SJSA1 (cell line): ENCODE results near the gene ONECUT3. TPM values are rescaled to one million over a fixed set of nuclear protein-coding genes. Genes with fewer than 3 reads are reported as not detected.

Experiments
- DNase-seq, 2 experiments: peaks; one replicate each; pipeline ENCODE4 v3.0.0-alpha.2; 2015 to 2020; ENCODE audit warnings: low spot score in 2 of 2, low read depth in 1 of 2
- H3K27ac ChIP-seq: fragments of 250-450 bp; sonication (Bioruptor Pico); 2 replicates; pipeline ENCODE4 v1.5.1; 2020; ENCODE audit warnings: mild to moderate bottlenecking, moderate library complexity
- H3K27me3 ChIP-seq: fragments of 250-450 bp; sonication (Bioruptor Pico); replicated peaks from 2 replicates; pipeline ENCODE4 v1.5.1; 2020; ENCODE audit warnings: mild to moderate bottlenecking, moderate library complexity
- H3K36me3 ChIP-seq: fragments of 250-450 bp; sonication (Bioruptor Pico); 2 replicates; pipeline ENCODE4 v1.5.1; 2020; ENCODE audit warnings: mild to moderate bottlenecking
- H3K4me1 ChIP-seq: fragments of 250-450 bp; sonication (Bioruptor Pico); replicated peaks from 2 replicates; pipeline ENCODE4 v1.6.1; 2021; ENCODE audit warnings: mild to moderate bottlenecking
- H3K4me3 ChIP-seq: fragments of 250-450 bp; sonication (Bioruptor Pico); 2 replicates; pipeline ENCODE4 v1.5.1; 2020; ENCODE audit warnings: mild to moderate bottlenecking
- H3K9me3 ChIP-seq: fragments of 250-450 bp; sonication (Bioruptor Pico); replicated peaks from 2 replicates; pipeline ENCODE4 v1.5.1; 2020; ENCODE audit warnings: mild to moderate bottlenecking
- total RNA-seq: library from RNA; depleted of rRNA; stranded (reverse); fragments of >200 nt; shearing (Covaris generic); gene quantifications from 2 replicates; pipeline ENCODE4 v1.2.3, GENCODE V29; 2014

The ONECUT3 gene
- total RNA-seq, 1 experiment from 2014 or later = not detected

DNA sequence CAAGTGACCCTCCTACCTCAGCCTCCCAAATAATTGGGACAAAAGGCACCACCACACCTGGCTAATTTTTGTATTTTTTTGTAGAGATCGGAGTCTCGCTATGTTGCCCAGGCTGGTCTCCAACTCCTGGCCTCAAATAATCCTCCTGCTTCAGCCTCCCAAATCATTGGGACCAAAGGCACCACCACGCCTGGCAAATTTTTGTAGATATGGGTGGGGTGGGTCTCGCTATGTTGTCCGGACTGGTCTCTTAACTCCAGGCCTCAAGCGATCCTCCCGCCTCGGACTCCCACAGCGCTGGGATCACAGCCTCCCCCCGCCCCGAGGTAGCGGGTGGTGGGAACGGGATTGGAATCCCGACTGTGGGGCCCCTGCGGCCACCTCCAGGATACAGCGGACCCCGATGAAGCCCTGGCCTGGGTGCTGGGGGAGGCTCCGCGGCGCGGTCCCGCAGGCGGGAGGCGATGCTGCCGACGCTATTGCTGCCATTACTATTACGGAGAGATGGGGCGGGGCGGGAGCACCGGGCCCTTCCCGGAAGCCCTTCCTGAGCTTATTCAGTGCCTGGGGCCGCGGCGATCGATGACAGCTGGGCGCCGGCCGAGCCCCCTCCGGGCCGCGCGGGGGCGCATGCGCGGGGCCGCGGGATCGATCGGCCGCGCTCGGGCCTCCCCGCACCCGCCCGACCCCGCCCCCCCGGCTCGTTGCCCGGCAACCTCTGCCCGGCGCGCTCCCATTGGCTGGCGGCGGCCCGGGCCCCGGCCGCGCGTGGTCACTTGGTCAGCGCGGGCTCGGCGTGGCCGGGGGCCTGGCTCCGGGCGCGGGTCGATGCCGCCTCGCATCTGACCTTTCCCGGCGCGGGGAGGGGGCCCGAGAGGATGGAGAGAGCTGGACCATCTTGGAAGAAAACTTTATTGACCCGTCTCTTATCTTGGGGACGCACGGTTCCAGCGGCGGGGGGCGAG lies 27.9 kb upstream of the ONECUT3 start:
- no peak overlapping the region for H3K4me3 ChIP-seq
- H3K4me1 ChIP-seq = peaks cover 7% of the 10 kb centered on the region; the same call in 1 of the 2 replicates
- no peak overlapping the region for H3K27ac ChIP-seq
- H3K36me3 ChIP-seq = no peaks in the 10 kb centered on the region
- peaks cover 86% of the 10 kb centered on the region for H3K27me3 ChIP-seq
- H3K9me3 ChIP-seq = no peaks in the 10 kb centered on the region
- no peak for DNase-seq

DNA sequence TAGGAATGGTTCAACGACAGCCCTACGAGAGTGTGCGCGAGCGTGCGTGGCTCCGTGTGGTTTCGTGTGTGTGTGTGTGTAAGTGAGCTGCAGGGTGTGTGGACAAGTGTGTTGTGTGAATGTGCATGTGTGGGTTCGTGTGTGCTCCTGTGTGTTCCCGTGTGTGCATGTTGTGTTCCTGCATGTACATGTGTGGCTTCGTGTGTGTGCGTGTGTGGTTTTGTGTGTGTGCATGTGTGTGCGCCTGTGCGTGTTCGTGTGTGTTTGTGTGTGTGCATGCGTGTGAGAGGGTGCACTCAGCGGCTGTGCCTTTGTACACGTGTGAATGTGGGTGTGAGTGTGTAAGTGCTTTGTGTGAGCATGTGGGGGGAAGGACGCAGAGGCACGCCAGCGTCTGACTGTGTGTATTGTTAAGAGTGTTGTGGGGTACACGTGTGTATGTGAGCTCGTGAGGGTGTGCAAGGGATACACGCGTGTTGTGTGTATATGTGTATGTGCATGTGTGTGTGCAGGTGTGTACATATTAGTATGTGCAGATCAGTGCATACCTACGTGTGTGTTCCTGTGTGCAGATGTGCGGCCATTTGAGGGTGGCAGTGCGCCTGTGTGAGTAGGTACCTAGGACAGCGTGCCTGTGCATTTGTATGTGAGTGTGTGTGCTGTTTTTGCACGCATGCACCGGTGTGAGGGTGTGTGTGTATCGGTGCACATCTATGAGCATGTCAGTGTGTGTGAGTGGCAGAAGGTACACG lies 24.3 kb upstream of the ONECUT3 start:
- Histone ChIP-seq H3K27ac (no peak overlapping the region), H3K4me1 (peaks cover 7% of the 10 kb centered on the region; the same call in 1 of the 2 replicates), H3K36me3 (no peaks in the 10 kb centered on the region), H3K27me3 (peaks cover 79% of the 10 kb centered on the region), H3K4me3 (no peak overlapping the region), H3K9me3 (no peaks in the 10 kb centered on the region)
- no peak for DNase-seq

DNA sequence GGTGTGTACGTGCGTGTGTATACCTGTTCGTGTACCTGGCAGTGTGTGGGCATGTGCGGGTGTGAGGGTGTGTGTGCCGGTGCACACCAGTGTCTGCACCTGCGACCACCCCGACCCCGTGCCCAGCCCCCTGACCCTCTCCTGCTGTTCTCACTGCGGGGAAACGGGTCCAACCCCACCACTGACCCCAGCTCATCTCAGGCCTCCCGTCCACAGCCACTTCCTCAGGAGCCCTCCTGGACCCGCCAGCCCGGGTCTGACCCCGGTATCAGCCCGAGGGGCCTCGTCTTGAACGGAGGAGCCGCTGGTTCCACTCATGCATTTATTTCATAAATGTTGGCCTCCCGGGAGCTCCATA lies 23.8 kb upstream of the ONECUT3 start:
- Histone ChIP-seq H3K27me3 (peaks cover 82% of the 10 kb centered on the region), H3K4me3 (no peak overlapping the region), H3K36me3 (no peaks in the 10 kb centered on the region), H3K4me1 (peaks cover 7% of the 10 kb centered on the region; the same call in 1 of the 2 replicates), H3K9me3 (no peaks in the 10 kb centered on the region), H3K27ac (no peak overlapping the region)
- no peak for DNase-seq

DNA sequence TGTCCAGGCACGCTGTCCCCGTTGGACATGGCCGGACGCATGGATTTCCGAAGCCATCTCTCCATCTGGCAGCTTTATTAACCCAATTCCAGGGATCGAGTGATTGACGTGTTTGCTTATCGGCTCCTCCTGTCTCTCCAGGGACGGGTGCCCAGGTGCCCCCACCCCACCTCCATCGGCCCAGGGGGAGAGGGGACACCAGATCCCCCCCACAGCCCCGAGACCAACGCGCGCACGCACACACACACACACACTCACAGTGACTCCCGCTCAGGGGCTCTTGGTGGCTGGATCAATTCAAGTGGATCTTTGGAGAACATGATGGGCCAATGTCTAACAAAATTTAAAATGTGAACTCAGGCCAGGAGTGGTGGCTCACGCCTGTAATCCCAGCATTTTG lies 23.1 kb upstream of the ONECUT3 start:
- no peak for DNase-seq
- H3K27me3 ChIP-seq = peaks cover 81% of the 10 kb centered on the region
- H3K27ac ChIP-seq = no peak overlapping the region
- H3K4me1 ChIP-seq = peaks cover 7% of the 10 kb centered on the region; the same call in 1 of the 2 replicates
- H3K4me3 ChIP-seq = no peak overlapping the region
- H3K9me3 ChIP-seq = no peaks in the 10 kb centered on the region
- H3K36me3 ChIP-seq = no peaks in the 10 kb centered on the region

DNA sequence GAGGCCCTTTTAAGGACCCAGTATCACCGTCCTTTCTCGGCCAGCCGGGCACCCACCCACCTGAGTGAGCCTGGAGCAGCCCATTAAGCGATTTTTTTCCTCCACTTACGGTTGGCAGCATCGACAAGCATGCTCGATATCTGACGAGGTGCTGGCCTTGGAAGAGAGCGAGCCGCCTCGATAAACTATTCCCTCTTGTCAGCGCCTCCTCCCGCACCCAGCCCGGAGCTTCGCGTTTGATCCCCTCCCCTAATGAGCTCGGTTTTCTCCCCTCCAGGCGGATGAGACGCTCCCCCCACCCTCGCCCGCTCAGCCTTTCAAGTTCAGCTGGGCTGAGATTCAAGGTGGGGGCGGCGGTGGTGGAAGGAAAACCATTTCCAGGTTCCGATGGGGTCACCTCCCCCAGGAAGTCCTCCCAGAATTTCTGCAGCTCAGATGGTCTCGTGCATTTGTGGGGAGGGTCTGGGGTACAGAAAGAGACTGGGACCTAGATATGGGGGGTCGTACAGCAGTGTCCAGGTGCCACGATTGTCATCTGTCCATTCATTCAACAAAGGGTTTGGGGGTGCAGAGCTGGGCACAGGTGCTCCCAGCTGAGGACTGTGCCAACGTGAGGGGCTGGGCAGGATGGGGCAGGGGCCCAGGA lies 18.9 kb upstream of the ONECUT3 start:
- H3K27me3 ChIP-seq = peaks cover 76% of the 10 kb centered on the region
- no peak for DNase-seq

DNA sequence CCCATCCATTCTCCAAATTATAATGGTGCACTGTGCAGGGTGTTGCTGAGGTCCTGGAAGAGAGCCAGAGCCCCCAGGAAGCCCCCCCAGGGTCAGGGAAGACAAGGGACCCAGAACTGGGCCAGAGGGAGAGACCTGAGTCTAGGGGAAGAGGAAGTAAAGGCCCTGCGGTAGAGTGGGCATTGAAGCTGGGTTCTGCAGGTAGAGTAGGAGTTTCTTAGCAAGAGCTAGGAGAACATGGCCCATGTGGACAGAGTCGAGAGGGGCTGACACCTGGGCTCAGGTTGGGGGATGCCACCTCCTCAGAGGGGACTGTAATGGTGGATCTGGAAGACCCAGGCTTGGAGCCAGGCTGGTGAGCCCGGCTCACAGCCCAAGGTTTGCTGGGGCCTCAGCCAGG lies 17.0 kb upstream of the ONECUT3 start:
- Histone ChIP-seq H3K36me3 (no peaks in the 10 kb centered on the region), H3K27ac (no peak overlapping the region), H3K27me3 (peaks cover 73% of the 10 kb centered on the region), H3K4me3 (no peak overlapping the region), H3K9me3 (no peaks in the 10 kb centered on the region; the same call in 1 of the 2 replicates), H3K4me1 (no peaks in the 10 kb centered on the region)
- DNase-seq = no peak

More for the DNA sequence above, 18.9 kb upstream of the ONECUT3 start:
- Histone ChIP-seq H3K4me3 (no peak overlapping the region), H3K9me3 (no peaks in the 10 kb centered on the region; the same call in 1 of the 2 replicates), H3K4me1 (no peaks in the 10 kb centered on the region), H3K27ac (no peak overlapping the region), H3K36me3 (no peaks in the 10 kb centered on the region)

DNA sequence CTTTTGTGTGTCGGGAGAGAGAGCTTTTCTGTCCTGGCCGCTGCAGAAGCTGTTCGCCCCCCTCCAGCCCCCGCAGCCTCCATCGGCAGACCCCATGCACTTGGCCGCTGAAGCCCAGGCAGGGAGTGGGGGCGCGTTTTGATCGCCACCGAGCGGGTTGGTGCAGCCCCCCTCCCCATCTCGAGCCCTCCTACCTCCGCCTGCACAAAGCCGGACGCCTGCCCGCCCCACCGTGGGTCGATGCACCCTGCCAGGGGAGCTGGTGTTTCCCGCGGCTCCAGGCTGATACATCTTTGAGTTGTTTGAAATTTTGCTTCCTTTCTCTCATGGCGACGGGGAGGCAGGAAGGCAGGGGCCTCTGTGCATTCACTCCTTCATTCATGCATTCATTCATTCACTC lies 16.4 kb upstream of the ONECUT3 start:
- Histone ChIP-seq H3K36me3 (no peaks in the 10 kb centered on the region), H3K27ac (no peak overlapping the region), H3K4me3 (no peak overlapping the region), H3K27me3 (peaks cover 73% of the 10 kb centered on the region), H3K4me1 (no peaks in the 10 kb centered on the region), H3K9me3 (no peaks in the 10 kb centered on the region; the same call in 1 of the 2 replicates)
- DNase-seq = no peak

DNA sequence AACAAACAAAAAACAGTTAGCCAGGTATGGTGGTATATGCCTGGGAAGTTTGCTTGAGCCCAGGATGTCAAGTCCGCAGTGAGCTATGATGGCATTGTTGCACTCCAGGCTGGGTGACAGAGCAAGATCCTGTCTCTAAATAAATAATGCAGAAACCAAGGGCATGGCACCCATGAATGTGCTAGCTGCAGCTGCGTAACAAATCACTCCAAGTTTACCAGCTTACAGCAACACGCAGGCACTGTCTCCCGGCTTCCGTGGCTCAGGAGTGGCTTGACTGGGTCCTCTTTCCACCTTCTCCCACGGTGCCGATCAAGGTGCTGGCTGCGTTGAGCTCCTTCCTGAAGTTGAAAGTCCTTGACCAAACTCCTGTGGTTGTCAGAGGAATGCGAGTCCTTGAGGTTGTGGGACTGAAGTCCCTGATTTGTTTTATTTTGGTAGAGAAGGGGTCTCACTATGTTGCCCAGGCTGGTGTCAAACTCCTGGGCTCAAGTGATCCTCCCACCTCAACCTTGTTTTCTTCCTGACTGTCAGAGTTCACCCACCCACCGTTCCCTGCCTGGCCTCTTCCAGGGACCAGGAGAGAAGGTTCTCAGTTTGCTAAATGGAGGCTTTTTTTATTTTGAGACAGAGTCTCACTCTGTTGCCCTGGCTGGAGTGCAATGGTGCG lies 13.2 kb upstream of the ONECUT3 start:
- no peak for DNase-seq
- Histone ChIP-seq H3K27me3 (peaks cover 74% of the 10 kb centered on the region), H3K36me3 (no peaks in the 10 kb centered on the region), H3K4me1 (no peaks in the 10 kb centered on the region), H3K9me3 (no peaks in the 10 kb centered on the region; the same call in 1 of the 2 replicates), H3K4me3 (no peak overlapping the region), H3K27ac (no peak overlapping the region)

DNA sequence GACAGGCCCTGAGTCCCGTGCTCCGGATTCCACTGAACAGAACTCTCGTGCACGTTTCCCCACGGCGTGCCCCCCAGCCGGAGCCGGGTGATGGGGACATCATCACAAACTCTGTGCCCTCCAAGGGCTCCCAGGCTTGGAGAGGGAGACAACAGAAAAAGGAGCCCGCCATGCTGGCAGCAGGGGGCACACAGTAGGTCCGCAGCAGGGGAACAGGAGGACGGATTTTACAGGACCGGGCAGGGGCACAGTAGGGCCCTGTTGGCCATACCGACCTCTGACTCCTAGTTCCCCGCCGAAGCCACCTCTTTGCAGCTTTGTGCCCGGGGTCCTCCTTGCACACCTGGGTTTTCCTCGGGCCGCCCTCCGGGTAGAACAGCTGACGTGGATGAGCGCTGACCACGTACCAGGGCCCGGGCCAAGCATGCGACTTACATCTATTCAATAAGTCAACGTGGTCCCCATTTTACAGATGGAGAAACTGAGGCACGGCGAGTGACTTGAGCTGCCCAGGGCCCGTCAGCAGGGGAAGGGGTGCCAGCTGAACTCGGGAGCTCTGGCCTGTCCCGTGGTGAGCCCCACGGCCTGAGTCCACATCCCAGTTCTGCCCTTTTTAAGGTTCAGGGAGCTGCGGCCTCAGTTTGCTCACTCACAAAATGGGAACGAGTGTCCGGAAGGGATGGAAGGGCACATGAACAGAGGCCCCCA lies 10.2 kb upstream of the ONECUT3 start:
- H3K27me3 ChIP-seq = peaks cover 67% of the 10 kb centered on the region
- DNase-seq = no peak

DNA sequence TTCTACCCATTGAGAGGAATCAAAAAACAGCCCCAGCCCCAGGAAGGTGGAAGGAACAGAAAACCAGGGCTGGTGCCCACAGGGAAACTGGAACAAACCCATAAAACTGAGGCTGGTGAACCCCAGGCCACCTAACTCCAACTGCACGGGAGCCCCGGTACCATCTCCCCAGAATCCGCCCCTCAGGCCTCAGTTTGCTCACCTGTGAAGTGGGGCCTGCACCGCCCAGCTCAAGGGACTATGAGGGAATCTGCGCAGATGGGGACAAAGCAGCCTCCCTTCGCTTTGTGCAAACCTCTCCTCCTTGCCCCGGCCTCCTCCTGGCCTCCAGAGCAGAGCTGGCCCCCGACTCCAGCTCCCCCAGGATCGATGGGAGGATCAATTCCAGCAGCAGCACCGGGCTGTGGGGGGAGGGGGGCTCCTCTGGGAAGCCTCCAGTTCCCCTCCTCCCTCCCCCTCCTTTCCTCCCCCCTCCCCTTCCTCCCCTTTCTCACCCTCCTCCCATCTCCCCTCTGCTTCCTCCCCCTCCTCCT lies 9.1 kb upstream of the ONECUT3 start:
- DNase-seq = no peak
- H3K27me3 ChIP-seq = peaks cover 71% of the 10 kb centered on the region
- peaks cover 33% of the 10 kb centered on the region for H3K4me1 ChIP-seq
- no peak overlapping the region for H3K4me3 ChIP-seq
- H3K9me3 ChIP-seq = no peaks in the 10 kb centered on the region; the same call in 1 of the 2 replicates
- H3K27ac ChIP-seq = no peak overlapping the region
- H3K36me3 ChIP-seq = no peaks in the 10 kb centered on the region

More for the DNA sequence above, 10.2 kb upstream of the ONECUT3 start:
- Histone ChIP-seq H3K36me3 (no peaks in the 10 kb centered on the region), H3K4me3 (no peak overlapping the region), H3K27ac (no peak overlapping the region), H3K9me3 (no peaks in the 10 kb centered on the region; the same call in 1 of the 2 replicates), H3K4me1 (peaks cover 22% of the 10 kb centered on the region)

DNA sequence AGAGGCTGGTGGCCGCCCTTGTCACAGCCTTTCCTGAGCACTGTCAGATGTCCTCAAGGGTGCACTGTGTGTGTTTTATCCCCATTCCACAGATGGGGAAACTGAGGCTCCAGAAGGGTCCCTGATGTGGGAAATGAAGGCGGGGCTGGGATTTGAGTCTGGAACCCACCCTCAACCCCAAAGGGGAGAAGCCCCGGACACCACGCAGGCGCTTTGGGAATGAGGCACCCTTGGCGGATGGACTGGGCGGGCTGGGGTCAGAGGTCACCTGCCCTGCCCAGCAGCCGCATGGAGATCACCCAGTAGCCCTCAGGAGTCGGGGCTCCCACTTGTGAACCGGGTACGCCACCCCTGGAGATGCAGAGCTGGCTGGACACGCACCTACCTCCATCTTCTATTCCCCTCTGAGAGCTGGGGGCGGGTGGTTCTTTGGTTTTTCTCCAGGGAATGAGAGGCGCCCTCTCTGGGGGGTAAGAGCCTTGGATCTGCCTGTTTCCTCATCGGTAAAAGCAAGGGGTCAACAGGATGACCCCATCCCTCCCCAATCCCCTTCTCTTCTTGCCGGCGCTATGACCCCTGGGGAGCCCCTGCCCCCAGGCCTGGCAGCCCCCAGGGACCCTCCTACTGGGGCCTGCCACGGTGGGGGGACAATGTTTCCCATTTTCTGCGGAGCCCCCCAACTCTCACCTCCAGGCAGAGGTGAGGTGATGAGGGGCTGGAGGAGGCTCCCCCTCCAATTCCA lies 8.3 kb upstream of the ONECUT3 start:
- Histone ChIP-seq H3K9me3 (no peaks in the 10 kb centered on the region), H3K36me3 (no peaks in the 10 kb centered on the region), H3K27ac (no peak overlapping the region), H3K27me3 (peaks cover 71% of the 10 kb centered on the region), H3K4me1 (peaks cover 38% of the 10 kb centered on the region), H3K4me3 (no peak overlapping the region)
- DNase-seq = no peak

DNA sequence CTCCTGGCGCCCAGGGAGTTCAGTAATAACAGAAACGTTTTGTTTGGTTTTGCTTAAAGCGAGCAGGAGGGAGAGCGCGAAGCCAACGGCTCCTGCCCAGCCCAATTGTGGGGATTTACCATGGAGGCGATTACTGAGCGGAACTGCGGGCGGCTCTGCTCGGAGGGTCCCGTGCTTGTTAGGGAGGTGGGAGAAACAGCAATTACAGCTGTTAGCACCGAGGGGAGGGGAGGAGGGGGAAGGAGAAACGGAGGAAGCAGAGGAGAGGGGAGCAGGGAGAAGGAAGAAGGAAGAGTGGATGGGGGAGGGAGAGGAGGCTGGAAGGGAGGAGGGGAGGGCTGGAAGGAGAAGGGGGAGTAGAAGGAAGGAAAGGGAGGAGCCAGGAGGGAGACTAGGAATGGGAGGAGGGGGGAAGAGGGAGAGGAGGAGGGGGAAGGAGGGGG lies 7.7 kb upstream of the ONECUT3 start:
- Histone ChIP-seq H3K27ac (no peak overlapping the region), H3K9me3 (no peaks in the 10 kb centered on the region), H3K4me3 (no peak overlapping the region), H3K4me1 (peaks cover 38% of the 10 kb centered on the region), H3K27me3 (peaks cover 75% of the 10 kb centered on the region), H3K36me3 (no peaks in the 10 kb centered on the region)
- DNase-seq = no peak
